K562 (cell line): Measurements from ENCODE around the gene LOC128125822.

Experiments used
- BCL6 ChIP-seq: fragments of 250-450 bp; sonication (Bioruptor Pico); IDR thresholded peaks from 2 replicates; pipeline ENCODE4 v1.4.0; 2020
- CBX3 ChIP-seq, 2 experiments: IDR thresholded peaks; 1 replicate in 1 of 2; 2 replicates in 1 of 2; pipeline ENCODE4 v1.6.1; 2012; ENCODE audit warnings: inconsistent platforms in 2 of 2, low read length in 2 of 2, borderline replicate concordance in 1 of 2, control low read depth in 1 of 2
- CSDE1 ChIP-seq, 2 experiments: fragments of 450-650 bp; IDR thresholded peaks; 2 replicates each; pipeline ENCODE4 v1.6.1; 2016; ENCODE audit warnings: mild to moderate bottlenecking in 1 of 2
- DPF2 ChIP-seq: fragments of 450-650 bp; IDR thresholded peaks from 2 replicates; pipeline ENCODE4 v1.6.1; 2016
- FOXM1 ChIP-seq, 2 experiments: fragments of 450-650 bp in 1 of 2; sonication (generic) in 1 of 2; formaldehyde crosslinking in 1 of 2; IDR thresholded peaks; 2 replicates each; pipeline versions ENCODE4 v1.6.1 to v1.9.0; 2017 to 2022; ENCODE audit warnings: low read depth in 2 of 2, mild to moderate bottlenecking in 2 of 2, missing genetic modification reagents in 1 of 2, moderate library complexity in 1 of 2
- GATAD2B ChIP-seq: fragments of 450-650 bp; IDR thresholded peaks from 2 replicates; pipeline ENCODE4 v1.6.1; 2017; ENCODE audit warnings: mild to moderate bottlenecking, borderline replicate concordance
- GTF2E2 ChIP-seq: fragments of 200-800 bp; sonication (Bioruptor generic); IDR thresholded peaks from 2 replicates; pipeline ENCODE4 v1.6.1; 2016; ENCODE audit warnings: missing genetic modification characterization, missing compliant biosample characterization
- HCFC1 ChIP-seq: IDR thresholded peaks from 2 replicates; pipeline ENCODE4 v1.6.1; 2012; ENCODE audit warnings: low read depth, low read length, improper control_type of control experiment
- HDAC3 ChIP-seq: fragments of 450-650 bp; IDR thresholded peaks from 2 replicates; pipeline ENCODE4 v1.6.1; 2018; ENCODE audit warnings: borderline replicate concordance, mild to moderate bottlenecking, moderate library complexity; ENCODE audit not compliant: partially characterized antibody
- JUND ChIP-seq, 2 experiments: IDR thresholded peaks; 2 replicates in 1 of 2; 3 replicates in 1 of 2; pipeline ENCODE4 v1.6.1; 2011; ENCODE audit warnings: borderline replicate concordance in 2 of 2, low read depth in 2 of 2, low read length in 2 of 2, improper control_type of control experiment in 1 of 2, missing biosample characterization in 1 of 2, missing genetic modification characterization in 1 of 2, missing genetic modification reagents in 1 of 2
- NCOA6 ChIP-seq: fragments of 450-650 bp; IDR thresholded peaks from 2 replicates; pipeline ENCODE4 v1.6.1; 2017; ENCODE audit warnings: mild to moderate bottlenecking
- NFATC3 ChIP-seq: fragments of 450-650 bp; IDR thresholded peaks from 2 replicates; pipeline ENCODE4 v1.6.1; 2017; ENCODE audit warnings: mild to moderate bottlenecking
- NFIC ChIP-seq: fragments of 450-650 bp; IDR thresholded peaks from 2 replicates; pipeline ENCODE4 v1.6.1; 2017; ENCODE audit warnings: mild to moderate bottlenecking, inconsistent platforms
- PRMT5 ChIP-seq: sonication (generic); formaldehyde crosslinking; IDR thresholded peaks from 2 replicates; pipeline ENCODE4 v1.5.0; 2020; ENCODE audit warnings: missing genetic modification reagents
- PRPF4 ChIP-seq: fragments of 200-400 bp; formaldehyde crosslinking; IDR thresholded peaks from one replicate; pipeline ENCODE4 v1.6.1; 2017; ENCODE audit warnings: low read length, low read depth, mild to moderate bottlenecking; ENCODE audit not compliant: insufficient read depth, poor library complexity, severe bottlenecking
- RAD21 ChIP-seq, 2 experiments: fragments of 250-450 bp in 1 of 2; fragments of 450-650 bp in 1 of 2; sonication (Bioruptor Pico) in 1 of 2; formaldehyde crosslinking in 1 of 2; IDR thresholded peaks in 1 of 2; conservative IDR thresholded peaks in 1 of 2; 2 replicates each; pipeline versions ENCODE4 v1.4.0 to v1.8.0; 2020 to 2022; ENCODE audit warnings: mild to moderate bottlenecking in 2 of 2, moderate library complexity in 1 of 2
- RUNX1 ChIP-seq: sonication (generic); IDR thresholded peaks from 2 replicates; pipeline ENCODE4 v1.6.1; 2016; ENCODE audit warnings: antibody characterized with exemption, low read depth
- TAF9B ChIP-seq: fragments of 450-650 bp; IDR thresholded peaks from 2 replicates; pipeline ENCODE4 v1.6.1; 2018; ENCODE audit warnings: mild to moderate bottlenecking; ENCODE audit not compliant: partially characterized antibody
- TEAD4 ChIP-seq, 2 experiments: sonication (generic) in 1 of 2; formaldehyde crosslinking in 1 of 2; IDR thresholded peaks; 2 replicates each; pipeline versions ENCODE4 v1.6.1 to v1.8.0; 2012 to 2022; ENCODE audit warnings: borderline replicate concordance in 1 of 2, inconsistent platforms in 1 of 2, low read length in 1 of 2, mild to moderate bottlenecking in 1 of 2, missing genetic modification reagents in 1 of 2
- TF ChIP-seq, protein P1 (sequence below), 2 experiments: fragments of 450-650 bp in 1 of 2; sonication (generic) in 1 of 2; formaldehyde crosslinking in 1 of 2; IDR thresholded peaks in 1 of 2; conservative IDR thresholded peaks in 1 of 2; 2 replicates each; pipeline versions ENCODE4 v1.6.1 to v1.8.1; 2016 to 2023; ENCODE audit warnings: mild to moderate bottlenecking in 2 of 2, moderate library complexity in 2 of 2, inconsistent platforms in 1 of 2, missing genetic modification reagents in 1 of 2
- TF ChIP-seq, protein P2 (sequence below): IDR thresholded peaks from 2 replicates; pipeline ENCODE4 v1.6.1; 2011; ENCODE audit warnings: borderline replicate concordance, low read depth, mild to moderate bottlenecking, moderate library complexity, low read length; ENCODE audit not compliant: insufficient read depth, poor library complexity, severe bottlenecking
- TF ChIP-seq, protein P3 (sequence below): IDR thresholded peaks from 2 replicates; pipeline ENCODE4 v1.6.1; 2012; ENCODE audit warnings: low read depth, low read length, improper control_type of control experiment, borderline replicate concordance

The LOC128125822 gene

DNA sequence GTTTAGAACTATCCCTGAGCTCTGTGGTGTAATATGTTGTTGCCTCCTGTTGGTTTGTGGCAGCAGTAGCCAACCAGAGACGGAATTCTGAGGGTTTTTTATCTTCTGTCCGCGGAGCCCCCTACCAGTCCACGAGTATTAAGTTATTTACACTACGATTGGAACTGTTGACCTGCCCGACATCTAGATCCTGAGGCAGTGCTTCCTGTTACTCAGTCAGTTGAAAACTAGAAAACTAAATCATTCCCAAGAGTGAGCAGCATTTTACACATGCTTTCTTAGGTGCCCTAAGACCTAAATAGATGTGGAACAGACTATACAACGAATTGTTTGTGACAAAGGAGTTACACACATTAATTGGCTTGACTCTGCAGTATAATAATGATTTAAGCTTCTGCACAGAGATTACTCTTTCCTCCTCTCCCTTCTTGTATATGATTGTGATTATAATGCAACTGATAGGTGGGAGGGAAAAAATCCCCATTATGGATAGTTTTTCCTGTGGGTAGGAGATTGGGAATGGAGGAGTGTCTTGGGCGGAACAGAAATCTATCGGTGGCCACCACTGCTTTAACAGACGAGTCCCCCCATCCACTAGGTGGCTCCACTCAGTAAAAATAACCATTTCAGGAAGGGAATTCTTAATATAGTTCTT is 1.7 kb downstream of the LOC128125822 start (continued):
- TF ChIP-seq RAD21 (CRISPR knock-in tag; conservative IDR thresholded peaks at IDR 0.05 in 1 of 2, IDR thresholded peaks at IDR 0.05 in 1 of 2) (peak in 1 of 2 experiments; percentile 9; a peak in 1 of 4 replicates), RUNX1 (no peak), FOXM1 (IDR thresholded peaks at IDR 0.05; ENCODE audit: low read depth) (peak; percentile 51; the same call in 1 of the 2 replicates), FOXM1 (CRISPR knock-in tag; IDR thresholded peaks at IDR 0.05; ENCODE audit: low read depth) (no peak), GATAD2B (peak; percentile 13; the same call in 1 of the 2 replicates), PRMT5 (CRISPR knock-in tag) (no peak), NFIC (no peak), TEAD4 (IDR thresholded peaks at IDR 0.05; ENCODE audit: low read length) (peak; percentile 34), TEAD4 (CRISPR knock-in tag; IDR thresholded peaks at IDR 0.05; ENCODE audit: borderline replicate concordance) (no peak), BCL6 (CRISPR knock-in tag) (no peak), CSDE1 (IDR thresholded peaks at IDR 0.05) (0 out of 4 replicates have a peak, but pooled peaks of 1 of the 2 experiments have one; percentile 20), DPF2 (peak; percentile 36; the same call in 1 of the 2 replicates), JUND (IDR thresholded peaks at IDR 0.05; ENCODE audit: borderline replicate concordance, low read depth, low read length) (no peak), JUND (tag; IDR thresholded peaks at IDR 0.05; ENCODE audit: borderline replicate concordance, low read depth, low read length) (no peak), HCFC1 (peak; percentile 38; the same call in 1 of the 2 replicates), NFATC3 (no peak), NCOA6 (0 out of 2 replicates have a peak, but pooled peaks have one; percentile 14), HDAC3 (peak; percentile 36), GTF2E2 (tag) (0 out of 2 replicates have a peak, but pooled peaks have one; percentile 1), CBX3 (IDR thresholded peaks at IDR 0.05; ENCODE audit: borderline replicate concordance in 1 of 2, low read length in 2 of 2) (peak in 1 of 2 experiments; percentile 62; a peak in 1 of 3 replicates), TAF9B (no peak), PRPF4 (no peak)
- TF ChIP-seq, protein P1, sequence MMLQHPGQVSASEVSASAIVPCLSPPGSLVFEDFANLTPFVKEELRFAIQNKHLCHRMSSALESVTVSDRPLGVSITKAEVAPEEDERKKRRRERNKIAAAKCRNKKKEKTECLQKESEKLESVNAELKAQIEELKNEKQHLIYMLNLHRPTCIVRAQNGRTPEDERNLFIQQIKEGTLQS (IDR thresholded peaks at IDR 0.05), result no peak
- TF ChIP-seq, protein P1 (CRISPR knock-in tag; conservative IDR thresholded peaks at IDR 0.05), result no peak
- TF ChIP-seq, protein P2, sequence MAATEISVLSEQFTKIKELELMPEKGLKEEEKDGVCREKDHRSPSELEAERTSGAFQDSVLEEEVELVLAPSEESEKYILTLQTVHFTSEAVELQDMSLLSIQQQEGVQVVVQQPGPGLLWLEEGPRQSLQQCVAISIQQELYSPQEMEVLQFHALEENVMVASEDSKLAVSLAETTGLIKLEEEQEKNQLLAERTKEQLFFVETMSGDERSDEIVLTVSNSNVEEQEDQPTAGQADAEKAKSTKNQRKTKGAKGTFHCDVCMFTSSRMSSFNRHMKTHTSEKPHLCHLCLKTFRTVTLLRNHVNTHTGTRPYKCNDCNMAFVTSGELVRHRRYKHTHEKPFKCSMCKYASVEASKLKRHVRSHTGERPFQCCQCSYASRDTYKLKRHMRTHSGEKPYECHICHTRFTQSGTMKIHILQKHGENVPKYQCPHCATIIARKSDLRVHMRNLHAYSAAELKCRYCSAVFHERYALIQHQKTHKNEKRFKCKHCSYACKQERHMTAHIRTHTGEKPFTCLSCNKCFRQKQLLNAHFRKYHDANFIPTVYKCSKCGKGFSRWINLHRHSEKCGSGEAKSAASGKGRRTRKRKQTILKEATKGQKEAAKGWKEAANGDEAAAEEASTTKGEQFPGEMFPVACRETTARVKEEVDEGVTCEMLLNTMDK, result peak; percentile 84
- TF ChIP-seq, protein P3, sequence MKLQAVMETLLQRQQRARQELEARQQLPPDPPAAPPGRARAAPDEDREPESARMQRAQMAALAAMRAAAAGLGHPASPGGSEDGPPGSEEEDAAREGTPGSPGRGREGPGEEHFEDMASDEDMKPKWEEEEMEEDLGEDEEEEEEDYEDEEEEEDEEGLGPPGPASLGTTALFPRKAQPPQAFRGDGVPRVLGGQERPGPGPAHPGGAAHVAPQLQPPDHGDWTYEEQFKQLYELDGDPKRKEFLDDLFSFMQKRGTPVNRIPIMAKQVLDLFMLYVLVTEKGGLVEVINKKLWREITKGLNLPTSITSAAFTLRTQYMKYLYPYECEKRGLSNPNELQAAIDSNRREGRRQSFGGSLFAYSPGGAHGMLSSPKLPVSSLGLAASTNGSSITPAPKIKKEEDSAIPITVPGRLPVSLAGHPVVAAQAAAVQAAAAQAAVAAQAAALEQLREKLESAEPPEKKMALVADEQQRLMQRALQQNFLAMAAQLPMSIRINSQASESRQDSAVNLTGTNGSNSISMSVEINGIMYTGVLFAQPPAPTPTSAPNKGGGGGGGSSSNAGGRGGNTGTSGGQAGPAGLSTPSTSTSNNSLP, result peak; percentile 80; the same call in 1 of the 2 replicates
